ENCODE results near the gene P2RX3. TPM values are rescaled to one million over a fixed set of nuclear protein-coding genes. Genes with fewer than 3 reads are reported as not detected.

P2RX3 gene
- total RNA-seq, 4 donors from 2014 or later = not detected

GRCh38 chr11:57324154-57324885, 13.8 kb upstream of the P2RX3 start:
- Histone ChIP-seq H3K4me3 (peak overlapping the region; percentile 79 to 91 (median 89)), H3K27me3 (no peaks in the 10 kb centered on the region), H3K9me3 (no peaks in the 10 kb centered on the region), H3K36me3 (peaks cover 29 to 51% (median 46%) of the 10 kb centered on the region in 4 donors), H3K27ac (replicated peaks in 1 of 4) (peak overlapping the region; percentile 94 to 98 (median 98)), H3K4me1 (peaks cover 44 to 64% (median 63%) of the 10 kb centered on the region in 4 donors)
- no peak for DNase-seq (ENCODE audit: extremely low spot score)
- intact Hi-C loops (cut with DNase I) = loop anchor here (10.0 kb wide), 1 partner anchor 340 kb away; the partner anchor contains the start of gene ZDHHC5
- 1% methylated on average over 30 of the region's 64 CpGs for WGBS
- TF ChIP-seq CTCF (IDR thresholded peaks at IDR 0.05) = no peak
- TF ChIP-seq EP300 (IDR thresholded peaks at IDR 0.05) = no peak
- no peak for TF ChIP-seq POLR2A (IDR thresholded peaks at IDR 0.05; ENCODE audit: low read depth)
- no peak for TF ChIP-seq POLR2AphosphoS5 (IDR thresholded peaks at IDR 0.05)

- Histone ChIP-seq H3K9me3 (no peaks in the 10 kb centered on the region), H3K27me3 (no peaks in the 10 kb centered on the region), H3K4me3 (peak within 1 kb of the TSS; percentile 79 to 91 (median 89)), H3K4me1 (peaks cover 44 to 56% (median 55%) of the 10 kb centered on the region in 4 donors), H3K27ac (replicated peaks in 1 of 4) (peak within 1 kb of the TSS; percentile 94 to 98 (median 98)), H3K36me3 (peaks cover 32 to 51% (median 47%) of the 10 kb centered on the region in 4 donors)
- peak; percentile 99 for DNase-seq (ENCODE audit: extremely low spot score)
- intact Hi-C loops (cut with DNase I) = loop anchor here (5.0 to 10.0 kb wide), 2 partner anchors 107 to 340 kb away; partner anchors contain the start of gene ZDHHC5
- peak; percentile 70 for TF ChIP-seq POLR2A (IDR thresholded peaks at IDR 0.05; ENCODE audit: low read depth)
- TF ChIP-seq POLR2AphosphoS5 (IDR thresholded peaks at IDR 0.05) = peak; percentile 89 to 90
- no peak for TF ChIP-seq CTCF (IDR thresholded peaks at IDR 0.05)
- no peak for TF ChIP-seq EP300 (IDR thresholded peaks at IDR 0.05)
- 2% methylated on average over 29 of the region's 61 CpGs for WGBS
Observed at GRCh38 chr11:57324886-57325734, 13.0 kb upstream of the P2RX3 start, which contains the start of gene TNKS1BP1. TNKS1BP1 (minus strand) TSS chr11:57324952; CDS start chr11:57321885, 3,067 bp downstream.

DNA sequence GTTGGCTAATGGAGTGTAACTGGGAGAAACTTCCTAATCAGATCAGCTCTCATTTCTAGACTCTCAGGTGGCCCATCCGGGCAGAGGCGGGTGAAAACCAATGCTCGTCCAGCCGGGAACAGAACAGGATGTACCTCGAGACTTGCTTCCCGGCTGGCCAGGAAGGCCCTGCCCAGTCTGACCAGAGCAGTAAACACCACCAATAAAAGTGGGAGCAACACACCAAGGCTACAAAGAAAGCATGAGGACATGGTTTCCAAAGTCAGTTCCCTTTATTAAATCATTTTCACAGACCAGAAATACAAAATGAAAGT, 12.5 kb upstream of the P2RX3 start:
- TF ChIP-seq POLR2AphosphoS5 (IDR thresholded peaks at IDR 0.05) = peak; percentile 74 to 86
- TF ChIP-seq EP300 (IDR thresholded peaks at IDR 0.05) = peak; percentile 84
- no peak for TF ChIP-seq POLR2A (IDR thresholded peaks at IDR 0.05; ENCODE audit: low read depth)
- Histone ChIP-seq H3K36me3 (peaks cover 36 to 51% (median 47%) of the 10 kb centered on the region in 4 donors), H3K27ac (replicated peaks in 1 of 4) (peak overlapping the region; percentile 94 to 98 (median 98)), H3K9me3 (no peaks in the 10 kb centered on the region), H3K4me1 (peaks cover 44 to 50% (median 49%) of the 10 kb centered on the region in 4 donors), H3K27me3 (no peaks in the 10 kb centered on the region), H3K4me3 (peak overlapping the region; percentile 79 to 91 (median 89))
- intact Hi-C loops (cut with DNase I) = loop anchor here (5.0 to 10.0 kb wide), 2 partner anchors 107 to 339 kb away; partner anchors contain the start of gene ZDHHC5
- WGBS = 0% methylated on average over 5 of the region's 6 CpGs
- no peak for DNase-seq (ENCODE audit: extremely low spot score)

DNA sequence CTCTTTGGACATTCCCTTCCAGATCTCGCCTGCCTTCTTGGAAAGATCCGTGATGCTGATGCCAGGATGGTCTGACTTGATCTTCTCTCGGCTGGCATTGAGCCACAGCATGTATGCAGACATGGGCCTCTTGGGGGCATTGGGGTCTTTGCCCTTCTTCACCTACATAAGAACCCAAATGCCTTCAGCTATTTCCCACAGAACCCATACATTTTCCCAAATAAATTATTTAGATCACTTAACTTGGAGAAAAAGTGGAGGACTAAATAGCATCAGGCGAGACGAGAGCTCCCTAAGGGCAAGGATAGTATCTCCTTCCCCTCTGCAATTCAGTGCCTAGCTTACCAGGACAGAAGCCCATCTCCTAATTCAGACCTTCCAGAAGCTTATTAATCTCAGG, 10.4 kb upstream of the P2RX3 start:
- Histone ChIP-seq H3K9me3 (no peaks in the 10 kb centered on the region), H3K27ac (replicated peaks in 1 of 4) (peak overlapping the region; percentile 94 to 98 (median 98)), H3K4me3 (no peak overlapping the region), H3K36me3 (peaks cover 56 to 67% (median 63%) of the 10 kb centered on the region in 4 donors), H3K4me1 (peaks cover 28 to 32% (median 30%) of the 10 kb centered on the region in 4 donors), H3K27me3 (no peaks in the 10 kb centered on the region)
- no peak for DNase-seq (ENCODE audit: extremely low spot score)
- 95% methylated on average over 5 of the region's 5 CpGs for WGBS
- intact Hi-C loops (cut with DNase I) = loop anchor here (5.0 to 10.0 kb wide), 2 partner anchors 105 to 337 kb away; partner anchors contain the start of gene ZDHHC5
- no peak for TF ChIP-seq CTCF (IDR thresholded peaks at IDR 0.05)
- TF ChIP-seq EP300 (IDR thresholded peaks at IDR 0.05) = no peak

Measured in esophagus muscularis mucosa (tissue), 4 donors.